GM10847 (cell line): ENCODE data around the gene RAD51D.
A peak's percentile ranks its signal among the peaks of the same experiment; 100 is the strongest.

Experiments
- POLR2A ChIP-seq: IDR thresholded peaks from 2 replicates; pipeline ENCODE4 v1.6.1; 2011; ENCODE audit not compliant: insufficient read length; ENCODE audit errors: extremely low read depth

Gene RAD51D

DNA sequence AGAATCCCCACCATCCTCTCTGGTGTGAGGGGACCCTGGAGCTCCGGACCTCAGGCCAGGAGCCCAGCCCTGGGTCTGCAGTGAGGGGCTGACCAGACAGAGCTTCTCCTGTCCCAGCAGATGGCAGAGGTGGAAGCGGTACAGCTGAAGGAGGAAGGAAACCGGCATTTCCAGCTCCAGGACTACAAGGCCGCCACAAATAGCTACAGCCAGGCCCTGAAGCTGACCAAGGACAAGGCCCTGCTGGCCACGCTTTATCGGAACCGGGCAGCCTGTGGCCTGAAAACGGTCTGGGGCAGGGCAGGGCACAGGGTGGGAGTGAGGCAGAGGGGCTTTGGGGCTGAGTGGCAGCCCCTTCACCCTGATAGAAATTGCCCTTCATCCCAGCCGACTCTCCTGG is 28.5 kb upstream of the RAD51D start:
- no peak for TF ChIP-seq POLR2A

GRCh38 chr17:35147375-35147905 is 27.8 kb upstream of the RAD51D start, which contains the start of gene UNC45B:
TSS of gene UNC45B (plus strand) at chr17:35147817. CDS start at chr17:35148264, 447 bp downstream.
- TF ChIP-seq POLR2A = no peak

DNA sequence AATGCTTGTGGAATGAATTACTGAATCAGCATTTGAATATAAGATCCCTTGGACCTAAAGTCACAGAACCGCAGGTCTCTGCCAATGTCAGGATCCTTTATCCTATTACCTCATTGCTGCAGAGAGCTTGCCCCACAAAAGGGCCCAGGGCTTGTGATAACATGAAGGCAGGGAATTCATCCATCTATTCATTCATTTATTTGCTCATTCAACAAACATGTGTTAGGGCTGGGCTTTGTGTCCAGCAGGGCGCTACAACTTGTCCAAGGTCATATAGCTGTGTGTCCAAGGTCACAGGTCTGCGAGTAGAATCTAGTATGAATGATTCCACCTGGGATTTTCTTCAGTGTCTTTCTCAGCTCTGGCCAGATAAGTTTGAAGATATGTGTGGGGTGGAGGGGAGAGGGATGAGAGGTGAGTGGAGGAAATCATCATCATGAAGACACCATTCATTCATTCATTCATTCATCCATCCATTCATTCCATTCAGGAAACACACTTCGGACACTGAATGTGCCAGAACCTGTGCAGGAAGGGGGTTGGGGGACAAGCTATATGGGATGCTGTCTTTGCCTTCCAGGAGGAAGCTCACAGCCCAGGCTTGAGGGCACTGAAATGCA is 26.7 kb upstream of the RAD51D start:
- TF ChIP-seq POLR2A = no peak

DNA sequence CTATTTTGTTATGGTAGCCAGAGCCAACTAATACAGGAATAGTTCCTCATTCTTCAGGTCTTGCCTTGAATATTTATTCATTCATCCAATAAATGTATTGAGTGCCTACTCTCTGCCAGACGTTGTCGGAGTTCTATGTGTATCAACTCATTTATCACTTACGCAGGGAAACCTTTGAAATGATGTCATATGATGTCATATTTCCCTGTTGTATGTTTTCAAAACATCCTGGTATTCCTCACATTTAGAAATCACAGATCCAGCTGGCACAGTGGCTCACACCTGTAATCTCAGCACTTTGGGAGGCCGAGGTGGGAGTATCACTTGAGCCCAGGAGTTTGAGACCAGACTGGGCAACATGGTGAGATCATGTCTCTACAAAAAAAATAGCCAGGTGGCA is 25.2 kb upstream of the RAD51D start:
- TF ChIP-seq POLR2A = no peak

GRCh38 chr17:35142467-35142796 is 22.8 kb upstream of the RAD51D start:
- TF ChIP-seq POLR2A = no peak

GRCh38 chr17:35141681-35142466 is 22.2 kb upstream of the RAD51D start, which contains the start of gene NLE1:
TSS of gene NLE1 (minus strand) at chr17:35142303. CDS start at chr17:35142275, 28 bp downstream.
- peak; percentile 62 for TF ChIP-seq POLR2A

- no peak for TF ChIP-seq POLR2A
Observed at GRCh38 chr17:35138218-35138617, 18.6 kb upstream of the RAD51D start.

- TF ChIP-seq POLR2A = no peak
Observed at GRCh38 chr17:35135322-35135721, 15.7 kb upstream of the RAD51D start.

DNA sequence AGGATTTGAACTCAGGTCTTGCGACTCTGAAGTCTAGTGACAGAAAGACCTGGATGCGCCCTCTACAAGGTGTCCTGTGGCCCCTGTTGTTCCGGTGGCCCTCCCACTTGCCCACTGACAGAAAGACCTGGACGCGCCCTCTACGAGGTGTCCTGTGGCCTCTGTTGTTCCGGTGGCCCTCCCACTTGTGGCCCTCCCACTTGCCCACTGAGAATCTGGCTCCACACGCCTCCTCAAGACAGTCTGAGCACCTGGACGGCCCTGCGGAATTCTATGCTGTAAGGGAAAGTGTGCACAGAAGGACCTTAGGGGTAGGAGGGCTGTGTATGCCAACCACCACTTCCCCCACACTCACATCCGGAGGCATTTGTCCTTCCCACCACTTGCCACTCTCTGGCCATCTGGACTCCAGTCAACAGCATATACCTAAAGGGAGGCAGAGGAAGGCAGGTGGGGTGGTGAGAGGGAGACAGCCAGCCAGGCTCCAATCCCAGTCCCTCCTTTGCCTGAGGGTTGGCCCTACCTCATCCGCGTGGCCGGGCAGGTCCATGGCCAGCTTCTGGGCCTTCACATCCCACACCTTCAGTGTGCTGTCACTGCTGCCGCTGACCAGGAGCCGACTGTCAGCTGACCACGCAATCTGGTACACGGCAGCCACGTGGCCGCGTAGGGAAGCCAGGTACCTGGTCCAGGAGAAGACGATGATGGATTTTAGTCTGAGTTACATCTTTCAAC is 13.3 kb upstream of the RAD51D start:
- TF ChIP-seq POLR2A = no peak

DNA sequence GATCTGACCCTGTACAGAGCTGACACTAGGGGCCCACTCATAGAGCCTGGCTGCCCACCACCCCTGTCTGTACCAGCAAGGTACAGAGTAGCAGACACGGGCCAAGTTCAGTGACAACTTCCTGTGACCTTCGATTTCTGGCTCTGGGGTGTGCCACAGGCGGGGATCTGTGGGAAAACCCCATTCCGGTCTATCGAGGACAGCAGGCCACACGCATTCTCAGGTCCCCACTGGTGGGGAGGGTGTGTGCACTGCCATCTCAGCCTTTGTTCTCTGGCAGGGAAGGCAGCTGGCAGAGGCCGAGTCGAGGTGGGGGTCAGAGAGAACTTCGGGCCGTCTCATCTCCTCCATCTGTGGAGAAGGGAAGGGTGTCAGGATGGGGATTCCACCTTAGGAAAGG is 12.4 kb upstream of the RAD51D start:
- no peak for TF ChIP-seq POLR2A

GRCh38 chr17:35130392-35130791 is 10.7 kb upstream of the RAD51D start:
- no peak for TF ChIP-seq POLR2A

DNA sequence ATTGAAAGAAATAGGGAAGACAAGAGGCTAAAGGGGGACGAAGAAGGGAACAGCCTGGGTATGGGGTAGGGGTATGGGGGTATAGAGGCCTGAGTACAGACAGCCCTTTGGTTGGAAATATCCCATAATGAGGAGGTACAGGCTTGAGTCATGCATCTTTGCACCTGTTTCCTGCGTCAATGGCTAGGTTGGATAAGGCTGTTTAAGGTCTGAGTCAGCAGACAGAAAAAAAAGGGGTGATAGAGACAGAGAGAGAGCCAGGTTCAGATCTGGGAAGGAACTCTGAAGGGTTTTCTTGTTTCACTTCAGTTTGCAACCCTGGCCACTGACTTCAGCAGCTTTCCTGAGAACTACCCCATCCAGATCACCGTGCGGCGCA is 10.3 kb upstream of the RAD51D start:
- TF ChIP-seq POLR2A = no peak

- no peak for TF ChIP-seq POLR2A
Observed at GRCh38 chr17:35129154-35129972, 9.7 kb upstream of the RAD51D start.

- no peak for TF ChIP-seq POLR2A
Observed at GRCh38 chr17:35127751-35128514, 8.3 kb upstream of the RAD51D start.
